ENCODE results near the gene TMPO. TPM values are rescaled to one million over a fixed set of nuclear protein-coding genes. Genes with fewer than 3 reads are reported as not detected.
A peak's percentile ranks its signal among the peaks of the same experiment; 100 is the strongest.

Gene TMPO
- total RNA-seq, 1 experiment from 2014 or later, result 202 TPM

- Mint-ChIP-seq H3K36me3 (ENCODE audit: insufficient read depth in 1 of 3, low read depth in 3 of 3) (peaks cover 25 to 39% (median 26%) of the 10 kb centered on the region in 3 experiments), H3K9me3 (peaks cover 3 to 4% of the 10 kb centered on the region in 2 experiments; a peak in 1 of 5 replicates), H3K4me3 (peak overlapping the region; percentile 71 to 95), H3K27me3 (ENCODE audit: low read depth) (no peaks in the 10 kb centered on the region), H3K4me1 (peaks cover 10 to 24% of the 10 kb centered on the region in 2 experiments), H3K27ac (peak overlapping the region; percentile 79 to 96 (median 88); a peak in 6 of 7 replicates)
- Histone ChIP-seq H3K9me3 (ENCODE audit: control insufficient read depth, low read depth, low read length) (no peaks in the 10 kb centered on the region), H2BK120ac (ENCODE audit: low read depth, low read length, poor library complexity, severe bottlenecking) (no peak overlapping the region), H2BK12ac (ENCODE audit: insufficient read length, low read depth, low read length) (no peak overlapping the region), H3T11ph (ENCODE audit: low read length) (no peak overlapping the region), H3K4me2 (ENCODE audit: insufficient read depth, insufficient read length, low read length) (no peak overlapping the region), H2AFZ (ENCODE audit: low read length) (no peak overlapping the region), H2AK5ac (ENCODE audit: insufficient read length, low read length) (no peak overlapping the region), H3K56ac (ENCODE audit: insufficient read length, low read depth, low read length) (no peak overlapping the region), H3K23ac (ENCODE audit: insufficient read length, low read depth, low read length) (no peak overlapping the region), H3K4me1 (ENCODE audit: insufficient read depth, low read length) (no peaks in the 10 kb centered on the region), H4K8ac (replicated peaks; ENCODE audit: insufficient read length, low read depth, low read length) (no peak overlapping the region), H2BK15ac (ENCODE audit: low read depth, low read length) (no peak overlapping the region), H4K91ac (ENCODE audit: insufficient read length, low read depth, low read length) (no peak overlapping the region), H4K20me1 (ENCODE audit: control insufficient read depth, insufficient read depth, insufficient read length) (no peaks in the 10 kb centered on the region), H3K79me1 (ENCODE audit: insufficient read depth, low read depth, low read length, poor library complexity, severe bottlenecking) (no peaks in the 10 kb centered on the region), H3K27ac (ENCODE audit: insufficient read length, low read depth, low read length) (no peak overlapping the region), H2BK5ac (ENCODE audit: insufficient read length, low read length) (no peak overlapping the region), H3K27me3 (ENCODE audit: insufficient read depth, low read length) (no peaks in the 10 kb centered on the region), H3K23me2 (ENCODE audit: insufficient read length, low read depth, low read length, poor library complexity, severe bottlenecking) (peaks cover 7% of the 10 kb centered on the region), H3K4ac (ENCODE audit: low read depth, low read length) (no peak overlapping the region), H4K5ac (ENCODE audit: insufficient read length, low read depth, low read length) (no peak overlapping the region), H2BK20ac (ENCODE audit: low read depth, low read length, poor library complexity, severe bottlenecking) (no peak overlapping the region), H3K79me2 (ENCODE audit: insufficient read depth, low read length) (peaks cover 56% of the 10 kb centered on the region; the same call in 1 of the 2 replicates), H3K9ac (ENCODE audit: extremely low read depth, insufficient read length, low read length) (no peak overlapping the region), H3K14ac (ENCODE audit: insufficient read depth, low read length) (no peak overlapping the region), H3K18ac (ENCODE audit: insufficient read length, low read depth, low read length) (no peak overlapping the region)
- no peak for DNase-seq
- no peak for TF ChIP-seq CTCF (conservative IDR thresholded peaks at IDR 0.05)
- WGBS (ENCODE audit: extremely low coverage, insufficient read length, low lambda C conversion rate), result no CpG with 5 or more reads among the region's 13 CpGs
Measured at GRCh38 chr12:98519257-98519907, 4.0 kb downstream of the TMPO start.
